Transverse colon (tissue), 4 donors: ENCODE data around the gene TRIOBP. TPM values are rescaled to one million over a fixed set of nuclear protein-coding genes. Genes with fewer than 3 reads are reported as not detected.

Experiments used
- DNase-seq: peaks from one replicate; pipeline ENCODE4 v3.0.0-alpha.2; 2019
- H3K27ac ChIP-seq, 4 donors: fragments of 200-600 bp; sonication (generic); 2 replicates each; pipeline ENCODE4 v1.5.1; 2016 to 2018; ENCODE audit warnings: inconsistent platforms in 4 of 4
- H3K27me3 ChIP-seq: fragments of 200-600 bp; sonication (generic); 2 replicates; pipeline ENCODE4 v1.5.1; 2017; ENCODE audit warnings: inconsistent platforms
- H3K36me3 ChIP-seq, 4 donors: fragments of 200-600 bp; sonication (generic); 2 replicates each; pipeline ENCODE4 v1.5.1; 2017 to 2019; ENCODE audit warnings: inconsistent platforms in 4 of 4
- H3K4me1 ChIP-seq, 4 donors: fragments of 200-600 bp; sonication (generic); 2 replicates each; pipeline ENCODE4 v1.5.1; 2017 to 2020; ENCODE audit warnings: inconsistent platforms in 4 of 4
- H3K4me3 ChIP-seq, 4 donors: fragments of 200-600 bp; sonication (generic); 1 replicate in 1 of 4; 2 replicates in 3 of 4; pipeline versions ENCODE4 v1.5.1 to v1.6.1; 2017 to 2019; ENCODE audit warnings: inconsistent platforms in 4 of 4
- H3K9me3 ChIP-seq, 2 donors: fragments of 200-600 bp; sonication (generic); 2 replicates each; pipeline ENCODE4 v1.5.1; 2017 to 2019; ENCODE audit warnings: inconsistent platforms in 2 of 2
- CTCF ChIP-seq, 5 experiments: fragments of 200-600 bp in 3 of 5; fragments of 450-650 bp in 2 of 5; sonication (generic) in 3 of 5; IDR thresholded peaks; 1 replicate in 2 of 5; 2 replicates in 3 of 5; pipeline ENCODE4 v1.5.1; 2016 to 2017; ENCODE audit warnings: antibody characterized with exemption in 5 of 5, inconsistent platforms in 3 of 5, mild to moderate bottlenecking in 2 of 5, moderate library complexity in 1 of 5
- EP300 ChIP-seq: sonication (generic); formaldehyde crosslinking; IDR thresholded peaks from one replicate; pipeline ENCODE4 v1.6.1; 2017; ENCODE audit warnings: antibody characterized with exemption, low read depth
- POLR2A ChIP-seq: fragments of 450-650 bp; IDR thresholded peaks from one replicate; pipeline ENCODE4 v1.6.1; 2016; ENCODE audit warnings: antibody characterized with exemption, mild to moderate bottlenecking, moderate library complexity
- POLR2AphosphoS5 ChIP-seq, 3 donors: sonication (generic); formaldehyde crosslinking; IDR thresholded peaks; one replicate each; pipeline ENCODE4 v1.6.1; 2016; ENCODE audit warnings: antibody characterized with exemption in 3 of 3
- WGBS, 2 donors: methylation state at CpG; one replicate each; pipeline ENCODE4 v1.1.5; 2018; ENCODE audit warnings: low coverage in 1 of 2; 5-methylcytosine and 5-hydroxymethylcytosine counted together
- in situ Hi-C, 4 donors: fragments of 200-750 bp; cut with MboI; loops; one replicate each; pipeline versions ENCODE4 v1.15.0 to v1.15.1; 2017; ENCODE audit warnings: low sequenced_read_pairs in 3 of 4, low pct_ligation_motif_present in 1 of 4, low pct_unique_long_range_greater_than_20kb in 1 of 4
- intact Hi-C: fragments of 100-400 bp; cut with DNase I; formaldehyde crosslinking; loops from one replicate; pipeline ENCODE4 v1.15.1; 2023; ENCODE audit warnings: low total_unique reads
- total RNA-seq, 4 donors: library from RNA; depleted of rRNA; stranded (reverse); fragments of >200 nt; gene quantifications; one replicate each; pipeline ENCODE4 v1.1.0, GENCODE V29; 2016

TRIOBP gene
- total RNA-seq, 4 donors from 2014 or later = 121 to 265 (median 129) TPM

- H3K27me3 ChIP-seq = no peaks in the 10 kb centered on the region
- DNase-seq = no peak
- no peak overlapping the region for H3K4me3 ChIP-seq
- peaks cover 0 to 19% (median 7%) of the 10 kb centered on the region in 4 donors for H3K36me3 ChIP-seq
- peak overlapping the region in 1 of 4 donors; percentile 15 for H3K27ac ChIP-seq
- no peak for TF ChIP-seq POLR2A
- TF ChIP-seq POLR2AphosphoS5 (IDR thresholded peaks at IDR 0.05) = peak; percentile 16 to 52 (median 48)
- 82 to 100% methylated on average over 1 to 6 of the region's 6 CpGs for WGBS, 2 donors
- intact Hi-C loops (no loop called here), in situ Hi-C loops (no loop called here)
- H3K9me3 ChIP-seq = no peaks in the 10 kb centered on the region
- H3K4me1 ChIP-seq = no peaks in the 10 kb centered on the region
These were observed 67.8 kb downstream of the TRIOBP start for GRCh38 chr22:37764622-37765021.

GRCh38 chr22:37765498-37765897, 68.7 kb downstream of the TRIOBP start:
- no peaks in the 10 kb centered on the region for H3K4me1 ChIP-seq
- no peak overlapping the region for H3K27ac ChIP-seq
- H3K36me3 ChIP-seq = peaks cover 0 to 14% (median 5%) of the 10 kb centered on the region in 4 donors
- in situ Hi-C loops = no loop called here
- H3K4me3 ChIP-seq = no peak overlapping the region
- H3K27me3 ChIP-seq = no peaks in the 10 kb centered on the region
- TF ChIP-seq CTCF (IDR thresholded peaks at IDR 0.05) = no peak
- no peak for TF ChIP-seq POLR2AphosphoS5 (IDR thresholded peaks at IDR 0.05)
- TF ChIP-seq EP300 = no peak
- TF ChIP-seq POLR2A = no peak
- WGBS, 2 donors = 91 to 92% methylated on average over 2 to 11 of the region's 13 CpGs
- H3K9me3 ChIP-seq = no peaks in the 10 kb centered on the region
- DNase-seq = no peak
- intact Hi-C loops = no loop called here

- Histone ChIP-seq H3K27ac (no peak overlapping the region), H3K4me1 (no peaks in the 10 kb centered on the region), H3K27me3 (no peaks in the 10 kb centered on the region), H3K9me3 (no peaks in the 10 kb centered on the region), H3K4me3 (no peak overlapping the region), H3K36me3 (peaks cover 0 to 17% (median 7%) of the 10 kb centered on the region in 4 donors)
- WGBS, 2 donors = 90% methylated on average over 8 of the region's 8 CpGs; no CpG with 5 or more reads in 1 of the 2 donors
- in situ Hi-C loops = no loop called here
- DNase-seq = no peak
- intact Hi-C loops = no loop called here
- TF ChIP-seq POLR2A (no peak), POLR2AphosphoS5 (IDR thresholded peaks at IDR 0.05) (no peak), CTCF (IDR thresholded peaks at IDR 0.05) (no peak), EP300 (no peak)
These were observed 69.2 kb downstream of the TRIOBP start for GRCh38 chr22:37765953-37766576.

- Histone ChIP-seq H3K27ac (no peak overlapping the region), H3K4me3 (no peak overlapping the region), H3K9me3 (no peaks in the 10 kb centered on the region), H3K4me1 (no peaks in the 10 kb centered on the region), H3K36me3 (peaks cover 0 to 36% (median 13%) of the 10 kb centered on the region in 4 donors), H3K27me3 (no peaks in the 10 kb centered on the region)
- intact Hi-C loops (no loop called here), in situ Hi-C loops (no loop called here)
- DNase-seq = no peak
- 94% methylated on average over 3 of the region's 3 CpGs; no CpG with 5 or more reads in 1 of the 2 donors for WGBS, 2 donors
- TF ChIP-seq CTCF (IDR thresholded peaks at IDR 0.05) (peak in 1 of 5 experiments; percentile 24), POLR2A (no peak)
These were observed 71.4 kb downstream of the TRIOBP start for GRCh38 chr22:37768273-37768672.

- Histone ChIP-seq H3K4me1 (no peaks in the 10 kb centered on the region), H3K27ac (no peak overlapping the region), H3K9me3 (no peaks in the 10 kb centered on the region), H3K36me3 (peaks cover 0 to 36% (median 15%) of the 10 kb centered on the region in 4 donors), H3K27me3 (no peaks in the 10 kb centered on the region), H3K4me3 (no peak overlapping the region)
- intact Hi-C loops = no loop called here
- WGBS, 2 donors = 96% methylated on average over 21 of the region's 24 CpGs; no CpG with 5 or more reads in 1 of the 2 donors
- in situ Hi-C loops = no loop called here
- DNase-seq = no peak
- TF ChIP-seq EP300 (no peak), POLR2AphosphoS5 (IDR thresholded peaks at IDR 0.05) (no peak), POLR2A (no peak), CTCF (IDR thresholded peaks at IDR 0.05) (no peak)
These were observed 72.2 kb downstream of the TRIOBP start for GRCh38 chr22:37769056-37769455.
